HEK293 (cell line): ENCODE data around the gene GMDS.

Source experiments
- BCL11A ChIP-seq: fragments of 450-650 bp; formaldehyde crosslinking; IDR thresholded peaks from 2 replicates; pipeline ENCODE4 v1.5.1; 2016; ENCODE audit warnings: low read depth, missing biosample characterization, missing genetic modification characterization
- BCL11B ChIP-seq: fragments of 450-650 bp; formaldehyde crosslinking; IDR thresholded peaks from 2 replicates; pipeline ENCODE4 v1.5.1; 2016; ENCODE audit warnings: low read depth, missing biosample characterization, missing genetic modification characterization
- BCL6B ChIP-seq: fragments of 450-650 bp; formaldehyde crosslinking; IDR thresholded peaks from 2 replicates; pipeline ENCODE4 v1.5.1; 2017; ENCODE audit warnings: missing biosample characterization, missing genetic modification characterization
- ELK4 ChIP-seq: IDR thresholded peaks from 2 replicates; pipeline ENCODE4 v1.6.1; 2011; ENCODE audit warnings: mild to moderate bottlenecking, low read depth, low read length, borderline replicate concordance
- FEZF1 ChIP-seq: fragments of 450-650 bp; formaldehyde crosslinking; IDR thresholded peaks from 2 replicates; pipeline ENCODE4 v1.5.1; 2016; ENCODE audit warnings: missing biosample characterization, missing genetic modification characterization
- IKZF3 ChIP-seq: fragments of 450-650 bp; IDR thresholded peaks from 2 replicates; pipeline ENCODE4 v1.5.0; 2018; ENCODE audit warnings: missing biosample characterization, mild to moderate bottlenecking, missing genetic modification characterization, moderate library complexity
- PRDM6 ChIP-seq: fragments of 450-650 bp; formaldehyde crosslinking; IDR thresholded peaks from 2 replicates; pipeline ENCODE4 v1.5.1; 2017; ENCODE audit warnings: missing biosample characterization, missing genetic modification characterization
- ZBTB10 ChIP-seq: fragments of 450-650 bp; formaldehyde crosslinking; IDR thresholded peaks from 2 replicates; pipeline ENCODE4 v1.5.1; 2016; ENCODE audit warnings: missing biosample characterization, missing genetic modification characterization
- ZBTB21 ChIP-seq: fragments of 450-650 bp; formaldehyde crosslinking; IDR thresholded peaks from 2 replicates; pipeline ENCODE4 v1.5.1; 2017; ENCODE audit warnings: missing biosample characterization, missing genetic modification characterization
- ZFHX2 ChIP-seq: fragments of 450-650 bp; formaldehyde crosslinking; conservative IDR thresholded peaks from 2 replicates; pipeline ENCODE4 v1.5.1; 2016; ENCODE audit warnings: missing biosample characterization, missing genetic modification characterization
- ZNF155 ChIP-seq: fragments of 450-650 bp; formaldehyde crosslinking; IDR thresholded peaks from 2 replicates; pipeline ENCODE4 v1.5.1; 2016; ENCODE audit warnings: missing biosample characterization, missing genetic modification characterization
- ZNF169 ChIP-seq: fragments of 450-650 bp; formaldehyde crosslinking; IDR thresholded peaks from 2 replicates; pipeline ENCODE4 v1.5.1; 2016; ENCODE audit warnings: missing biosample characterization, missing genetic modification characterization
- ZNF335 ChIP-seq: fragments of 450-650 bp; formaldehyde crosslinking; conservative IDR thresholded peaks from 2 replicates; pipeline ENCODE4 v1.5.1; 2016; ENCODE audit warnings: missing biosample characterization, missing genetic modification characterization
- ZNF350 ChIP-seq: fragments of 450-650 bp; formaldehyde crosslinking; IDR thresholded peaks from 2 replicates; pipeline ENCODE4 v1.5.0; 2017; ENCODE audit warnings: missing biosample characterization, mild to moderate bottlenecking, missing genetic modification characterization
- ZNF398 ChIP-seq: fragments of 450-650 bp; formaldehyde crosslinking; IDR thresholded peaks from 2 replicates; pipeline ENCODE4 v1.5.1; 2017; ENCODE audit warnings: missing biosample characterization, missing genetic modification characterization
- ZNF610 ChIP-seq: fragments of 450-650 bp; formaldehyde crosslinking; IDR thresholded peaks from 2 replicates; pipeline ENCODE4 v1.5.1; 2016; ENCODE audit warnings: missing biosample characterization, missing genetic modification characterization, borderline replicate concordance
- ZNF621 ChIP-seq: fragments of 450-650 bp; formaldehyde crosslinking; IDR thresholded peaks from 2 replicates; pipeline ENCODE4 v1.5.1; 2017; ENCODE audit warnings: missing biosample characterization, missing genetic modification characterization
- ZSCAN16 ChIP-seq: fragments of 450-650 bp; formaldehyde crosslinking; IDR thresholded peaks from 2 replicates; pipeline ENCODE4 v1.5.1; 2016; ENCODE audit warnings: missing biosample characterization, missing genetic modification characterization
- ZSCAN18 ChIP-seq: fragments of 450-650 bp; formaldehyde crosslinking; IDR thresholded peaks from 2 replicates; pipeline ENCODE4 v1.5.1; 2016; ENCODE audit warnings: missing biosample characterization, missing genetic modification characterization

The GMDS gene

GRCh38 chr6:2155206-2155605 is 90.2 kb downstream of the GMDS start (continued):
- TF ChIP-seq ELK4 (no peak), IKZF3 (tag by site-specific recombination) (no peak), ZNF155 (no peak), ZNF169 (tag by site-specific recombination) (no peak), BCL6B (tag by site-specific recombination) (no peak), ZNF335 (0 out of 2 replicates have a peak, but pooled peaks have one; percentile 19), ZSCAN16 (no peak), ZNF610 (tag by site-specific recombination) (no peak), ZFHX2 (no peak), ZSCAN18 (no peak), ZBTB10 (no peak), ZNF350 (peak; percentile 65), ZBTB21 (no peak), ZNF621 (tag by site-specific recombination) (no peak), BCL11A (no peak), BCL11B (tag by site-specific recombination) (no peak), FEZF1 (tag by site-specific recombination) (peak; percentile 61; the same call in 1 of the 2 replicates), PRDM6 (peak; percentile 68), ZNF398 (tag by site-specific recombination) (no peak)
